HL-60 (cell line): ENCODE results near the gene PNMA6E.

Experiments
- DNase-seq, 2 experiments: peaks; one replicate each; pipeline ENCODE4 v3.0.0-alpha.2; 2010 to 2020; ENCODE audit warnings: low read depth in 1 of 2, low spot score in 1 of 2
- H3K27ac ChIP-seq: fragments of 250-450 bp; sonication (Bioruptor Pico); replicated peaks from 2 replicates; pipeline ENCODE4 v1.5.1; 2020; ENCODE audit warnings: mild to moderate bottlenecking, moderate library complexity
- H3K27me3 ChIP-seq: fragments of 250-450 bp; sonication (Bioruptor Pico); 2 replicates; pipeline ENCODE4 v1.5.1; 2021; ENCODE audit warnings: mild to moderate bottlenecking, moderate library complexity; ENCODE audit not compliant: insufficient read depth, poor library complexity, severe bottlenecking
- H3K4me3 ChIP-seq: replicated peaks from 2 replicates; pipeline ENCODE4 v1.5.1; 2011; ENCODE audit warnings: mild to moderate bottlenecking, control low read depth, low read length; ENCODE audit not compliant: insufficient read depth
- CTCF ChIP-seq: IDR thresholded peaks from one replicate; pipeline ENCODE4 v1.5.1; 2011; ENCODE audit warnings: low read length, control low read depth, inconsistent platforms; ENCODE audit not compliant: insufficient read depth
- GABPA ChIP-seq: IDR thresholded peaks from 2 replicates; pipeline ENCODE4 v1.6.1; 2012; ENCODE audit warnings: low read depth
- POLR2AphosphoS5 ChIP-seq: IDR thresholded peaks from 2 replicates; pipeline ENCODE4 v1.6.1; 2012; ENCODE audit warnings: low read depth
- REST ChIP-seq: IDR thresholded peaks from 2 replicates; pipeline ENCODE4 v1.6.1; 2012; ENCODE audit warnings: low read depth; ENCODE audit not compliant: insufficient replicate concordance
- SPI1 ChIP-seq: IDR thresholded peaks from 2 replicates; pipeline ENCODE4 v1.6.1; 2012; ENCODE audit warnings: low read depth, mild to moderate bottlenecking, borderline replicate concordance

Gene PNMA6E

GRCh38 chrX:153378607-153379006 is 22.5 kb downstream of the PNMA6E start:
- DNase-seq: no peak
- TF ChIP-seq REST: no peak
- no peak for TF ChIP-seq CTCF
- no peak for TF ChIP-seq GABPA
- no peak for TF ChIP-seq POLR2AphosphoS5
- TF ChIP-seq SPI1: no peak
- no peak overlapping the region for H3K4me3 ChIP-seq
- H3K27me3 ChIP-seq: no peaks in the 10 kb centered on the region
- H3K27ac ChIP-seq: no peak overlapping the region

- DNase-seq: no peak
- no peak for TF ChIP-seq POLR2AphosphoS5
- TF ChIP-seq REST: no peak
- no peak for TF ChIP-seq GABPA
- TF ChIP-seq SPI1: no peak
- no peak for TF ChIP-seq CTCF
- Histone ChIP-seq H3K4me3 (no peak overlapping the region), H3K27ac (no peak overlapping the region), H3K27me3 (no peaks in the 10 kb centered on the region)
Observed at GRCh38 chrX:153377727-153378126, 23.4 kb downstream of the PNMA6E start.

- no peak for DNase-seq
- Histone ChIP-seq H3K4me3 (no peak overlapping the region), H3K27ac (no peak overlapping the region), H3K27me3 (no peaks in the 10 kb centered on the region)
- TF ChIP-seq SPI1 (no peak), GABPA (no peak), REST (no peak), POLR2AphosphoS5 (no peak), CTCF (no peak)
Observed at GRCh38 chrX:153375571-153375970, 25.6 kb downstream of the PNMA6E start.
